CD4-positive, alpha-beta T cell treated with Interleukin-21 for 1 hour (primary cell): ENCODE data around the gene IL12RB1.
"Not testable (repeated sequence)": the region's sequence is repeated elsewhere in the genome, so short reads cannot be mapped to it uniquely, and the experiment has no call there.

Experiments
- DNase-seq: peaks from one replicate; pipeline ENCODE4 v3.0.0-alpha.2; 2020

The IL12RB1 gene

GRCh38 chr19:18110609-18111232 lies 24.0 kb upstream of the IL12RB1 start:
- no peak for DNase-seq

GRCh38 chr19:18109733-18110608 lies 23.2 kb upstream of the IL12RB1 start:
- DNase-seq = peak; percentile 39

- DNase-seq = no peak
Measured at GRCh38 chr19:18109341-18109732, 22.6 kb upstream of the IL12RB1 start.

GRCh38 chr19:18108897-18109296 lies 22.2 kb upstream of the IL12RB1 start:
- no peak for DNase-seq

- no peak for DNase-seq
Measured at GRCh38 chr19:18107235-18107634, 20.5 kb upstream of the IL12RB1 start.

GRCh38 chr19:18105259-18105658 lies 18.5 kb upstream of the IL12RB1 start:
- DNase-seq = not testable (repeated sequence)

- no peak for DNase-seq
Measured at GRCh38 chr19:18104793-18105131, 18.0 kb upstream of the IL12RB1 start.

GRCh38 chr19:18102916-18103542 lies 16.3 kb upstream of the IL12RB1 start:
- no peak for DNase-seq

GRCh38 chr19:18101268-18101667 lies 14.5 kb upstream of the IL12RB1 start:
- DNase-seq = no peak

- no peak for DNase-seq
Measured at GRCh38 chr19:18100710-18101109, 14.0 kb upstream of the IL12RB1 start.

- no peak for DNase-seq
Measured at GRCh38 chr19:18099623-18099995, 12.9 kb upstream of the IL12RB1 start.

- DNase-seq = peak; percentile 61
Measured at GRCh38 chr19:18098891-18099622, 12.3 kb upstream of the IL12RB1 start.

GRCh38 chr19:18097993-18098890 lies 11.5 kb upstream of the IL12RB1 start:
- DNase-seq = no peak

GRCh38 chr19:18097217-18097992 lies 10.7 kb upstream of the IL12RB1 start, which contains the start of gene MAST3:
MAST3 (plus strand) TSS chr19:18097778; CDS start chr19:18097793, 15 bp downstream.
- peak; percentile 94 for DNase-seq

- DNase-seq = no peak
Measured at GRCh38 chr19:18096258-18096657, 9.5 kb upstream of the IL12RB1 start.

- no peak for DNase-seq
Measured at GRCh38 chr19:18093439-18094161, 6.9 kb upstream of the IL12RB1 start.

- peak; percentile 89 for DNase-seq
Measured at GRCh38 chr19:18091217-18091608, 4.5 kb upstream of the IL12RB1 start.

GRCh38 chr19:18090545-18091216 lies 3.9 kb upstream of the IL12RB1 start:
- DNase-seq = no peak

- no peak for DNase-seq
Measured at GRCh38 chr19:18089726-18090125, 3.0 kb upstream of the IL12RB1 start.

- peak; percentile 81 for DNase-seq
Measured at GRCh38 chr19:18089096-18089541, 2.4 kb upstream of the IL12RB1 start.
